Kidney (tissue), 14 donors: ENCODE results near the gene GSX2. TPM values are rescaled to one million over a fixed set of nuclear protein-coding genes. Genes with fewer than 3 reads are reported as not detected.
A peak's percentile ranks its signal among the peaks of the same experiment; 100 is the strongest.
"Not testable (repeated sequence)": the region's sequence is repeated elsewhere in the genome, so short reads cannot be mapped to it uniquely, and the experiment has no call there.

Source experiments
- DNase-seq, 5 donors: peaks; one replicate each; pipeline ENCODE4 v3.0.0-alpha.2; 2013 to 2020
- FAIRE-seq: peaks from 2 replicates; lab custom pipeline; 2012; peaks lifted over from hg19 to GRCh38; lab: Jason Lieb, UNC
- H3K27ac ChIP-seq, 2 donors: one replicate each; pipeline ENCODE4 v1.7.0; 2013; ENCODE audit warnings: low read depth in 2 of 2, low read length in 2 of 2, inconsistent platforms in 1 of 2
- H3K27me3 ChIP-seq: one replicate; pipeline ENCODE4 v1.7.1; 2013; ENCODE audit warnings: low read length, inconsistent platforms; ENCODE audit not compliant: control insufficient read depth, insufficient read depth
- H3K36me3 ChIP-seq, 3 donors: one replicate each; pipeline versions ENCODE4 v1.7.0 to v1.7.1; 2013; ENCODE audit warnings: low read length in 3 of 3, control low read depth in 1 of 3, inconsistent platforms in 1 of 3; ENCODE audit not compliant: insufficient read depth in 3 of 3, control insufficient read depth in 2 of 3
- H3K4me1 ChIP-seq, 3 donors: one replicate each; pipeline versions ENCODE4 v1.7.0 to v1.7.1; 2013; ENCODE audit warnings: low read length in 3 of 3, inconsistent platforms in 1 of 3, low read depth in 1 of 3; ENCODE audit not compliant: control insufficient read depth in 2 of 3, insufficient read depth in 2 of 3
- H3K4me3 ChIP-seq, 3 donors: one replicate each; pipeline versions ENCODE4 v1.7.0 to v1.8.1; 2013; ENCODE audit warnings: low read length in 3 of 3, control low read depth in 1 of 3, inconsistent platforms in 1 of 3
- H3K9ac ChIP-seq, 3 donors: one replicate each; pipeline versions ENCODE4 v1.7.0 to v1.7.1; 2013; ENCODE audit warnings: low read length in 3 of 3, control low read depth in 1 of 3, inconsistent platforms in 1 of 3
- H3K9me3 ChIP-seq, 3 donors: one replicate each; pipeline versions ENCODE4 v1.7.0 to v1.7.1; 2013; ENCODE audit warnings: low read length in 3 of 3, control low read depth in 1 of 3, inconsistent platforms in 1 of 3; ENCODE audit not compliant: control insufficient read depth in 2 of 3, insufficient read depth in 1 of 3
- CTCF ChIP-seq: IDR thresholded peaks from 3 replicates; pipeline ENCODE4 v1.5.1; 2012; ENCODE audit warnings: mild to moderate bottlenecking, moderate library complexity, borderline replicate concordance; ENCODE audit not compliant: insufficient read depth; ENCODE audit errors: extremely low read depth
- intact Hi-C: fragments of 100-400 bp; cut with DNase I; formaldehyde crosslinking; loops from one replicate; pipeline ENCODE4 v1.11.1; 2022
- polyA plus RNA-seq: library from polyadenylated mRNA; stranded (reverse); fragments of 350-450 nt; fragmentation: Illumina TruSeq; extraction: RNeasy Lipid Tissue Mini Kit (QIAGEN cat#74804); gene quantifications from one replicate; pipeline ENCODE4 v1.2.3, GENCODE V29; 2014; ENCODE audit warnings: low read depth, low replicate concordance; ENCODE audit not compliant: insufficient read depth
- total RNA-seq: library from RNA; stranded (reverse); fragmentation: NEBNext Ultra II Directional; extraction: Animal tissue kit (Norgen Biotek cat#: 25700); gene quantifications from one replicate; pipeline ENCODE4 v1.2.1, GENCODE V29; 2021
- donor health status: control.
- donor health status: control.
- donor health status: control.
- donor health status: control.
- donor health status: control.
- donor health status: DM: yes; HTN: yes; CAD: no.
- donor health status: Normal renal cell carcinoma (clear cell type).

Gene GSX2
- total and polyA plus RNA-seq, 2 donors from 2014 or later: not detected

DNA sequence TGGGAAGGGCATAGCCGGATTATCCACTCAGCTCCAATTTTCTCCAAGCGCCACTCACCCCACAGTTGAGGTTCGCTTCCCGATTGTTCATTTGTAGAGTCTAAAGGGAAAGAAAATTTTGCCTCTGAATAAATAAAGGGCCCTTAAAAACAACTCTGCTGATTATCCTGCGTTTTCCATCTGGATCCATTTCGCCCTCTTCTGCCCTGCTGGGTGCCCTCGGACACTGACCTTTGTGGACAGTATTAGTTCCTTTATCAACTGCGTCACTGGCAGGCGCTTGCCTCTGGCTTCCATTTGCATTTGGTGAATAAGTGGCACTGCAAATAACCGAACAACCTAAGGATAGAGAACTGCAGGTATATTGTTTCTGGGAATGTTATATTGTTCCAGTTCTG, 10.1 kb downstream of the GSX2 start:
- intact Hi-C loops: no loop called here
- no peak overlapping the region for H3K9ac ChIP-seq
- TF ChIP-seq CTCF: no peak
- H3K9me3 ChIP-seq: no peaks in the 10 kb centered on the region
- no peak for DNase-seq
- no peak overlapping the region for H3K27ac ChIP-seq
- no peak for FAIRE-seq
- H3K4me3 ChIP-seq: peak overlapping the region in 1 of 3 donors; percentile 25
- no peaks in the 10 kb centered on the region for H3K36me3 ChIP-seq
- H3K27me3 ChIP-seq: peaks cover 65% of the 10 kb centered on the region
- H3K4me1 ChIP-seq: peaks cover 0 to 6% (median 2%) of the 10 kb centered on the region in 3 donors

DNA sequence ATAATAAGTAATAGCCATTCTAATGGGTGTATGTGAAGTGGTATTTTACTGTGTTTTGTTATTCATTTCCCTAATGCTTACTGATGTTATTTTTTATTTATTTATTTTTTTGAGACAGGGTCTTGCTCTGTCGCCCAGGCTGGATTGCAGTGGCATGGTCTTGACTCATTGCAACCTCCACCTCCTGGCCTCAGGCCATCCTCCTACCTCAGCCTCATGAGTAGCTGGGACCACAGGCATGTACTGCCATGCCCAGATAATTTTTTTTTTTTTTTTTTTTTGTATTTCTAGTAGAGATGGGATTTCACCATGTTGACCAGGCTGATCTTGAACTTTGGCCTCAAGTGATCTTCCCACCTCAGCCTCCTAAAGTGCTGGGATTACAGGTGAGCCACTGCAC, 13.2 kb downstream of the GSX2 start:
- intact Hi-C loops: not testable (repeated sequence)

DNA sequence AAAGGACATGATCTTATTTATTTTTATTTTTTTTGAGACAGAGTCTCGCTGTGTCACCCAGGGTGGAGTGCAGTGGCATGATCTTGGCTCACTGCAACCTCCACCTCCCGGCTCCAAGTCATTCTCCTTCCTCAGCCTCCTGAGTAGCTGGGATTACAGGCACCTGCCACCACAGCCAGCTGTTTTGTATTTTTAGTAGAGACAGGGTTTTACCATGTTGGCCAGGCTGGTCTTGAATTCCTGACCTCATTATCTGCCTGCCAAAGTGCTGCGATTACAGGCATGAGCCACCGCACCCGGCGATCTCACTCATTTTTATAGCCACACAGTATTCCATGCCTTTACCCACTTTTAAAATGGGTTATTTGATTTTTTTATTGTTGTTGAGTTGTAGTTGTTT, 16.3 kb downstream of the GSX2 start:
- not testable (repeated sequence) for FAIRE-seq

More for the DNA sequence above, 13.2 kb downstream of the GSX2 start:
- H3K4me3 ChIP-seq, H3K9ac ChIP-seq, H3K9me3 ChIP-seq, H3K4me1 ChIP-seq, FAIRE-seq, DNase-seq, H3K36me3 ChIP-seq, H3K27ac ChIP-seq: not testable (repeated sequence)
- peaks cover 40% of the 10 kb centered on the region for H3K27me3 ChIP-seq

GRCh38 chr4:54118850-54119589, 19.1 kb downstream of the GSX2 start:
- Histone ChIP-seq H3K9ac (no peak overlapping the region), H3K36me3 (no peaks in the 10 kb centered on the region), H3K9me3 (no peaks in the 10 kb centered on the region), H3K4me1 (no peaks in the 10 kb centered on the region), H3K27ac (no peak overlapping the region), H3K27me3 (no peaks in the 10 kb centered on the region), H3K4me3 (no peak overlapping the region)
- intact Hi-C loops: no loop called here
- no peak for TF ChIP-seq CTCF
- FAIRE-seq (no peak), DNase-seq (no peak)

More for the DNA sequence above, 16.3 kb downstream of the GSX2 start:
- H3K27ac ChIP-seq, H3K4me3 ChIP-seq, DNase-seq, H3K4me1 ChIP-seq, intact Hi-C loops, H3K36me3 ChIP-seq, H3K9ac ChIP-seq, H3K9me3 ChIP-seq: not testable (repeated sequence)
- peaks cover 11% of the 10 kb centered on the region for H3K27me3 ChIP-seq
